Lower lobe of right lung (tissue), 2 donors: ENCODE results near the gene TTYH1. TPM values are rescaled to one million over a fixed set of nuclear protein-coding genes. Genes with fewer than 3 reads are reported as not detected.

Experiments
- ATAC-seq, 2 donors: fragments of 200-7000 bp; cut with Tn5 transposase; one replicate each; pipeline ENCODE4 v1.9.1; 2020 to 2022; ENCODE audit warnings: mild to moderate bottlenecking in 2 of 2, moderate library complexity in 2 of 2
- DNase-seq: peaks from one replicate; pipeline ENCODE4 v3.0.0-alpha.2; 2020
- H3K27ac ChIP-seq: fragments of 200-600 bp; one replicate; pipeline ENCODE4 v1.8.0; 2022
- H3K27me3 ChIP-seq: fragments of 200-600 bp; one replicate; pipeline ENCODE4 v1.8.0; 2022; ENCODE audit warnings: low read depth
- H3K36me3 ChIP-seq: fragments of 200-600 bp; one replicate; pipeline ENCODE4 v1.8.0; 2022; ENCODE audit warnings: mild to moderate bottlenecking
- H3K4me1 ChIP-seq: fragments of 200-600 bp; one replicate; pipeline ENCODE4 v1.8.0; 2022
- H3K4me3 ChIP-seq: fragments of 200-600 bp; one replicate; pipeline ENCODE4 v1.8.0; 2022; ENCODE audit warnings: mild to moderate bottlenecking
- H3K9me3 ChIP-seq: fragments of 200-600 bp; one replicate; pipeline ENCODE4 v1.8.0; 2022
- CTCF ChIP-seq: fragments of 200-600 bp; IDR thresholded peaks from one replicate; pipeline ENCODE4 v1.8.0; 2022; ENCODE audit warnings: antibody characterized with exemption, mild to moderate bottlenecking
- intact Hi-C: fragments of 100-400 bp; cut with DNase I; formaldehyde crosslinking; loops from one replicate; pipeline ENCODE4 v1.11.0; 2022
- total RNA-seq: library from RNA; stranded (reverse); fragmentation: NEBNext Ultra II Directional; extraction: Animal tissue kit (Norgen Biotek cat#: 25700); gene quantifications from one replicate; pipeline ENCODE4 v1.2.1, GENCODE V29; 2021
- donor health status: DM: no; HTN: yes; CAD: no; lungs with severe emphysema.

TTYH1 gene
- total RNA-seq, 1 donor from 2014 or later = not detected

- peak overlapping the region; percentile 82 for H3K27ac ChIP-seq
- H3K36me3 ChIP-seq = no peaks in the 10 kb centered on the region
- no peak for TF ChIP-seq CTCF
- DNase-seq (peak; percentile 50), ATAC-seq (peak; percentile 38 to 58)
- peak overlapping the region; percentile 56 for H3K4me3 ChIP-seq
- H3K4me1 ChIP-seq = peaks cover 32% of the 10 kb centered on the region
- intact Hi-C loops = no loop called here
- H3K27me3 ChIP-seq = peaks cover 33% of the 10 kb centered on the region
- H3K9me3 ChIP-seq = no peaks in the 10 kb centered on the region
Measured at GRCh38 chr19:54470991-54471782, 55.9 kb downstream of the TTYH1 start.

- H3K27ac ChIP-seq = peak within 1 kb of the TSS; percentile 72
- H3K36me3 ChIP-seq = no peaks in the 10 kb centered on the region
- H3K27me3 ChIP-seq = peaks cover 33% of the 10 kb centered on the region
- intact Hi-C loops = no loop called here
- peak within 1 kb of the TSS; percentile 54 for H3K4me3 ChIP-seq
- ATAC-seq (peak; percentile 87), DNase-seq (peak; percentile 59)
- H3K4me1 ChIP-seq = peaks cover 32% of the 10 kb centered on the region
- no peaks in the 10 kb centered on the region for H3K9me3 ChIP-seq
- TF ChIP-seq CTCF = no peak
Measured at GRCh38 chr19:54473071-54473891, 58.0 kb downstream of the TTYH1 start, which contains the start of gene CDC42EP5. CDC42EP5 (minus strand) TSS chr19:54473296; CDS start chr19:54465547, 7,749 bp downstream.

- TF ChIP-seq CTCF = no peak
- H3K4me3 ChIP-seq = no peak overlapping the region
- peaks cover 30% of the 10 kb centered on the region for H3K4me1 ChIP-seq
- peak overlapping the region; percentile 72 for H3K27ac ChIP-seq
- no peaks in the 10 kb centered on the region for H3K9me3 ChIP-seq
- no peaks in the 10 kb centered on the region for H3K36me3 ChIP-seq
- intact Hi-C loops = no loop called here
- H3K27me3 ChIP-seq = peaks cover 32% of the 10 kb centered on the region
- ATAC-seq = no peak
- no peak for DNase-seq
Measured at GRCh38 chr19:54473892-54474372, 58.7 kb downstream of the TTYH1 start.

GRCh38 chr19:54475706-54476105 is 60.4 kb downstream of the TTYH1 start:
- Histone ChIP-seq H3K27me3 (peaks cover 24% of the 10 kb centered on the region), H3K4me3 (no peak overlapping the region), H3K4me1 (peaks cover 22% of the 10 kb centered on the region), H3K36me3 (no peaks in the 10 kb centered on the region), H3K27ac (no peak overlapping the region), H3K9me3 (no peaks in the 10 kb centered on the region)
- DNase-seq (no peak), ATAC-seq (no peak)
- intact Hi-C loops = no loop called here
- no peak for TF ChIP-seq CTCF

- DNase-seq (no peak), ATAC-seq (no peak)
- TF ChIP-seq CTCF = no peak
- intact Hi-C loops = no loop called here
- H3K27me3 ChIP-seq = peaks cover 17% of the 10 kb centered on the region
- H3K36me3 ChIP-seq = no peaks in the 10 kb centered on the region
- H3K27ac ChIP-seq = no peak overlapping the region
- H3K4me1 ChIP-seq = peaks cover 29% of the 10 kb centered on the region
- H3K9me3 ChIP-seq = no peaks in the 10 kb centered on the region
- H3K4me3 ChIP-seq = no peak overlapping the region
Measured at GRCh38 chr19:54477650-54478049, 62.4 kb downstream of the TTYH1 start.
